Activated CD8-positive, alpha-beta memory T cell treated with anti-CD3 and anti-CD28 coated beads, Interleukin-2, amount 50 U/mL, for 1 hour (primary cell): ENCODE results near the gene MKRN3.
"Not testable (repeated sequence)": the region's sequence is repeated elsewhere in the genome, so short reads cannot be mapped to it uniquely, and the experiment has no call there.

Source experiments
- DNase-seq: peaks from one replicate; pipeline ENCODE4 v3.0.0-alpha.2; 2020; ENCODE audit errors: extremely low read depth

The MKRN3 gene

GRCh38 chr15:23589012-23589411 lies 23.5 kb downstream of the MKRN3 start:
- no peak for DNase-seq

- DNase-seq = no peak
These were observed 28.8 kb downstream of the MKRN3 start for GRCh38 chr15:23594252-23594770.

DNA sequence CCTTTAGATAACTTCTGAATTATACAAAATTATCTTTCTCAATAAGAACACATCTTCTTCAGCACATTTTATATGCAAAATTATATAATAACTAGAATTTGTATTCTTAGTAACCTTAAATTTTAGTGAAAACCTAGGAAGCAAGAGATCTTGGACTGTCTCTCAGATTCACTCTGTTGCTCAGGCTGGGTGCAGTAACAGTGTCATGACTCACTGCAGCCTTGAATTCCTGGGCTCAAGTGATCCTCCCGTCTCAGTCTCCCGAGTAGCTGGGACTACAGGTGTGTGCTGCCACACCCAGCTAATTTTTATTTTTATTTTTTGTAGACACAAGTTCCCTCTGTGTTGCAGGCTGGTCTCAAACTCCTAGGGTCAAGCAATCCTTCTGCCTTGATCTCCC lies 29.9 kb downstream of the MKRN3 start:
- DNase-seq = no peak

GRCh38 chr15:23596736-23597135 lies 31.3 kb downstream of the MKRN3 start:
- no peak for DNase-seq

GRCh38 chr15:23597278-23597677 lies 31.8 kb downstream of the MKRN3 start:
- DNase-seq = not testable (repeated sequence)

- DNase-seq = no peak
These were observed 33.6 kb downstream of the MKRN3 start for GRCh38 chr15:23599053-23599452.

DNA sequence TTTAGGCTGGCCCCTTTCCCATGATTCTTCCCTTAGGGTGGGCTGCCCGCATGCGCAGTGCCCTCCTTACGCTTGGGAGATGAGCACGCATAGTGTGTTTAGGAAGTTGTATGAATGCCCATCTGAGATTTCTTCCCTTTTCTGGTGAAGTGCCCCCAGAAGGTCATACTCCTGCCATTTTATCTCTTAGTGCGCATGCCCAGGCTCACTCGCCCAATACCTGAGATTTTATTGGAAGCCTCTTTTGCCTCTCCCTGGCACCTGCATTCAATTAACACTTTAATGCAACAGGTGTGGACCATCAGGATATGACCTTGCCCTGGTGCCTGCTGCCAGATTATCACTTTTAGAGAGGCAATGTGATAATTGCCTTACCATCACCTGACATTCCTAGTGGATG lies 36.6 kb downstream of the MKRN3 start:
- DNase-seq = no peak

DNA sequence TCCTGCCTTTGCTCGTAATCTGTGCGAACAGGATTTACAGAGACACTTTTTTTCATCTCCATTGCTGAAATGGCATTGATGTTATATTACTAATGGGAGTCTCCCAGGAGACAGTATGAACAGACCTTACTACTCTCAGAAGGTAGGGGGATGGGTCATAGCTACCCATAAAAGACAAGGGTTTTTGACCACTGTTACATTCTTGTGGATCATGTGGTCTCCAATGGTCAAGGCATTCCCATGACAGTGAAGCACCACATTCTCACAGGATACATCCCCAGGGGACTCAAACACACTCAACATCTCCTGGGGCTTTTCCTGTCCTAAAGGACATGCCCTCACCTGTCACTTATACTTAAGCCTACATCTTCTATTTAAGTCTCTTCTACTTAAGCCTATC lies 40.8 kb downstream of the MKRN3 start:
- DNase-seq = no peak

DNA sequence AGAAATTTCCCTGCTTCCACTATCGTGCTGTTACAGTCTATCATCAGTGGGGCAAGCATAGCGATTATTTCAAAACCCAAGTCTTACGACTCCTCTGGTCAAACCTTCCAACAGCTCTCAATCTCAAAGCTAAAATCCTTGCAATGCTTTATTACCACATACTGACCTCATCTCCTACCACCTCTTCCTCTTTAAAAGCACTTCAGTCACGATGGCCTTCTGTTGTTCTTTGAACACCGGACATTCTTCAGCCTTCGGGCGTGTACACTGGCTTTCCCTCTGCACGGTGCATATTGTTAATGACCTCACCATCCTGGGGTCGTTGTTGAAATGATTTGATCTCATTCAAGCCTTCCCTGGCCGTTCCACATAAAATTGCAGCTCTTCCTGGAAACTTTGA lies 51.1 kb downstream of the MKRN3 start:
- DNase-seq = no peak
